ENCODE measurements around the gene PDZRN4. TPM values are rescaled to one million over a fixed set of nuclear protein-coding genes. Genes with fewer than 3 reads are reported as not detected.
"Not testable (repeated sequence)": the region's sequence is repeated elsewhere in the genome, so short reads cannot be mapped to it uniquely, and the experiment has no call there.

The PDZRN4 gene
- total RNA-seq, 1 donor from 2014 or later, result 0.75 TPM

DNA sequence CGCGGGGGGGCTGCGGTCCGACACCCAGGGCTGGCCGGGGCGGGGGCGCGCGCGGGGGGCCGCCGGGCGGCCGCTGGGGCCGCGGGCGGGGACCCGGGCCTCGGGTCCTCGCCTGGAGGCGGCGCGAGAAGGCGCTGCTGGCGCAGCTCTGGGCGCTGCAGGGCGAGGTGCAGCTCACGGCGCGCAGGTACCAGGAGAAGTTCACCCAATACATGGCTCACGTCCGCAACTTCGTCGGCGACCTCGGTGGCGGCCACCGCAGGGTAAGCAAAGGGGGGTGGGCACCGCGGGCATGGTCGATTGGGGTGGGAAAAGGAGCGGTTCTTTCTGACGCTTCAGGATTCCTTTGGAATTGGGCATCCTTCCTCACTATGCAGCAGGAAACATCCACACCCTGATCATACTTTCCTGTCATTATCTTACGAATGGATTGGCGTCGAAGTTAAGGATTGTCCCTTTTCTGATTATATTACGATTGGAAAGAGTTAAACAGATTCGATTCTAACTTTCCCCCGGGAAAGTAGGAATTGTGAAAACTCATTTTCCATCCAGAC, 798 bp downstream of the PDZRN4 start:
- no peaks in the 10 kb centered on the region for H3K36me3 ChIP-seq
- TF ChIP-seq, protein P1, sequence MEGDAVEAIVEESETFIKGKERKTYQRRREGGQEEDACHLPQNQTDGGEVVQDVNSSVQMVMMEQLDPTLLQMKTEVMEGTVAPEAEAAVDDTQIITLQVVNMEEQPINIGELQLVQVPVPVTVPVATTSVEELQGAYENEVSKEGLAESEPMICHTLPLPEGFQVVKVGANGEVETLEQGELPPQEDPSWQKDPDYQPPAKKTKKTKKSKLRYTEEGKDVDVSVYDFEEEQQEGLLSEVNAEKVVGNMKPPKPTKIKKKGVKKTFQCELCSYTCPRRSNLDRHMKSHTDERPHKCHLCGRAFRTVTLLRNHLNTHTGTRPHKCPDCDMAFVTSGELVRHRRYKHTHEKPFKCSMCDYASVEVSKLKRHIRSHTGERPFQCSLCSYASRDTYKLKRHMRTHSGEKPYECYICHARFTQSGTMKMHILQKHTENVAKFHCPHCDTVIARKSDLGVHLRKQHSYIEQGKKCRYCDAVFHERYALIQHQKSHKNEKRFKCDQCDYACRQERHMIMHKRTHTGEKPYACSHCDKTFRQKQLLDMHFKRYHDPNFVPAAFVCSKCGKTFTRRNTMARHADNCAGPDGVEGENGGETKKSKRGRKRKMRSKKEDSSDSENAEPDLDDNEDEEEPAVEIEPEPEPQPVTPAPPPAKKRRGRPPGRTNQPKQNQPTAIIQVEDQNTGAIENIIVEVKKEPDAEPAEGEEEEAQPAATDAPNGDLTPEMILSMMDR (IDR thresholded peaks at IDR 0.05), result no peak
- peaks cover 10% of the 10 kb centered on the region for H3K4me1 ChIP-seq
- no peaks in the 10 kb centered on the region for H3K9me3 ChIP-seq
- peak overlapping the region; percentile 29 for H3K4me3 ChIP-seq
- DNase-seq, result no peak
- H3K27me3 ChIP-seq, result peaks cover 48% of the 10 kb centered on the region
- no peak for ATAC-seq
- intact Hi-C loops (cut with DNase I), result no loop called here
- no peak overlapping the region for H3K27ac ChIP-seq

DNA sequence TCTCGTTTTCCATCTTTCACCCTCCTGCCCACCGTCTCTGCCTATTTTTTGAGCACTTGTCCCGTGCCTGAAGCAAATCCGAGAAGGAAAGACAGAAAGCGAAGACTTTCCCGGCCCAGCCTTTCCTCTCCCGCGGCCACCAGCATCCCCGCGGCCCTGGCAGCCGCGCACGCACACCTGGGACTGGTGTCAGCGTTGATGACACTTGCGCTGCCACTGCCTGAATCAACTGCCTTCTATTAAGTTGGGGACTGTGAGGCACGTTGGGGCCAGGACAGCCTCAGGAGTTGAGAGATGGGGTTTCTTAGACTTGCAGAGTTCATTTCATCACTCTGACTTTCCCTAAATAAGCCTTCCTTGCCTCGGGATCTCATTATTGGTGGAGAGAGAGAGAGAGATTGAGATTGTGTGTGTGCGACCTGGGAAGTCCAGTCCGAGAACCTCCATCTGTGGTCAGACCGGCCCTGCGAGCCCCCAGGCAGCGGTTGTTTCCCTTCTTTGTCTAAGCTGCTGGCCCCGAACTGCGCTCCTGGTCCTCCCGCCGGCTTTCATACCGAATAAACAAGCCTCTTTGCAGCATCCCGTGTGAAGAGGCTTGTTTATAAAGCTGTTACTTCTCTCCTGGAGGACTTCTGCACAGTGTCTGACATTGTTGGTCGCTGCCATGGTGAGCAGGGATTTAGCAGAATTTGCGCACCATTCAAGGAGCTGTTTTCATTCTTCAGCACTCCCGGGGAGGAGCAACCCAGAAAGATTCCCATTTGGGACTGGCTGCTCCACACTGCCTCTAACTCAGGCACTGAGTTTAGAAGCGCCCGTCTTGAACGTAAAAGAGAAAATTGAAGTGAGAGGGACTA, 1.5 kb downstream of the PDZRN4 start:
- no peak for DNase-seq
- Histone ChIP-seq H3K27ac (no peak overlapping the region), H3K4me1 (peaks cover 10% of the 10 kb centered on the region), H3K36me3 (no peaks in the 10 kb centered on the region), H3K9me3 (no peaks in the 10 kb centered on the region), H3K4me3 (peak overlapping the region; percentile 29), H3K27me3 (peaks cover 48% of the 10 kb centered on the region)
- no peak for ATAC-seq
- intact Hi-C loops (cut with DNase I), result no loop called here
- TF ChIP-seq, protein P1 (IDR thresholded peaks at IDR 0.05), result no peak

DNA sequence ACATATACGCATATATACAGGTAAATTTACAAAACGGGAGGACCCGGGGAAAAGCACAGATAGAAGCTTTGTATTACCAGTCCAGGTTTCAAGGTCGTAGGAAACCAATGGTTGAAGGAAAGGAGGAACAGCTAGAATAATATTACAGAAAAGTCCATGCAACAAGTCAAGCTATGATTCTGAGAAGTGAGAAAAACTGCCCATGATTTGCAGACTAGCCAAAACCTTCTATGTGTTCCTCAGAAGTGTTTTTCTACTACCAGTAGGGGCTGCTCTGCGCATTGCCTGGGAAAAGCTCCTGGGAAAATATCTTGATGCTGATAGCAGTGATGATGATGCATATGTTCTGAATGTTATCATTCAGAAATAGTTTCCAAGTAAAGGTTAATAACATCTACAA, 2.2 kb downstream of the PDZRN4 start:
- TF ChIP-seq, protein P1 (IDR thresholded peaks at IDR 0.05), result peak; percentile 26
- H3K27ac ChIP-seq, result no peak overlapping the region
- no peaks in the 10 kb centered on the region for H3K9me3 ChIP-seq
- ATAC-seq (no peak), DNase-seq (no peak)
- peaks cover 48% of the 10 kb centered on the region for H3K27me3 ChIP-seq
- no peaks in the 10 kb centered on the region for H3K36me3 ChIP-seq
- intact Hi-C loops (cut with DNase I), result no loop called here
- no peak overlapping the region for H3K4me3 ChIP-seq
- H3K4me1 ChIP-seq, result peaks cover 10% of the 10 kb centered on the region

DNA sequence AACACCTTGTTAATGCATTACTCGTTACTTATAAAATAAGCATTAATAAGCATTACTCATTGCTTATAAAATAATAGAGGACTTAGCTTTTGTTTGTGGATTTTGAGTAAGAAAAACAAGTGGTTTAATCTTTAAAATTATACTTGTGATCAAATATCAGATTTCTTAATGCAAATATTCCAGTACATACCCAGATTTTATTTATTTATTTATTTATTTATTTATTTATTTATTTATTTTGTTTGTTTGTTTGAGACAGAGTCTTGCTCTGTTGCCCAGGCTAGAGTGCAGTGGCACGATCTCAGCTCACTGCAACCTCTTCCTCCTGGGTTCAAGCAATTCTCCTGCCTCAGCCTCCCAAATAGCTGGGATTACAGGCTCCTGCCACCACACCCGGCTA, 3.4 kb downstream of the PDZRN4 start:
- H3K36me3 ChIP-seq; H3K27ac ChIP-seq; H3K4me1 ChIP-seq; H3K9me3 ChIP-seq; intact Hi-C loops (cut with DNase I); DNase-seq; ATAC-seq; H3K4me3 ChIP-seq: not testable (repeated sequence)
- peaks cover 44% of the 10 kb centered on the region for H3K27me3 ChIP-seq

DNA sequence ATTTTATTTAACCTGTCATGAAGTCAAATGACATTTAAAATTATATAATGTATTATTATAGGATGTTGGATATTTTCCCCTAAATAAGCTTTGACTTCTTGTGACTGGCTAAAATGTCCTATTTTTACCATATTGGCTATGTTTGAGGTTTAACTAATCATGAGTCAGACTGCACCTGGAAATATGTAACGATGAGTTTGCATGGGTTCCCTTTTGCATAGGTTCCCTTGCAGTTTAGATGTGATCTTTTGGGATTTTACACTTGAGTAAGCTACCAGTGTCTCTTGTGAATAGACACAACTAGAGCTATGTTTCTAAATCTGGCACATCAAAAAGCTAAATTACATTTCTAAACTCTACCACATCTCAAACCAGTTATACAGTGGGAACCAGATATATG, 5.2 kb downstream of the PDZRN4 start:
- Histone ChIP-seq H3K4me3 (no peak overlapping the region), H3K4me1 (peaks cover 7% of the 10 kb centered on the region), H3K27ac (no peak overlapping the region), H3K27me3 (peaks cover 26% of the 10 kb centered on the region), H3K9me3 (no peaks in the 10 kb centered on the region), H3K36me3 (no peaks in the 10 kb centered on the region)
- DNase-seq (no peak), ATAC-seq (no peak)
- TF ChIP-seq, protein P1 (IDR thresholded peaks at IDR 0.05), result no peak
- intact Hi-C loops (cut with DNase I), result no loop called here

DNA sequence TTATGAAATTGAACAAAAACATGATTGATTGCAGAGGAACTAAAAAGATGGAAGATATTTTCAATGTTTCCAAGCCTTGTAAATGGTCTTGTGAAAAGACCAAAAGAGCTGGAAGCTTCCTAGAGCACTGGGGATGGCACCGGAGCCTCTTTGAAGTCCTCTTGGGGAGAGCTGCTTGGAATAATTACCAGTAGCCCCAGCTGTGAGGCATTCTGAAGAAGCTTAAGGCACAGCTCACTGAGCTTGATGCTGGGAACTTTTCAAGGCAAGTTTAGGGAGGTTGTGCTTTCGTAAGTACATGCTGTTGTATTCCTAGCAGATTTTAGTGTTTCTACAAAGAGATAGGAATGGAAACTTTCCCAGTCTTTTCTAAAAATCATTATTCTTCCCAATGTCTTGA, 13.9 kb downstream of the PDZRN4 start:
- no peak for ATAC-seq
- Histone ChIP-seq H3K4me3 (no peak overlapping the region), H3K27me3 (no peaks in the 10 kb centered on the region), H3K9me3 (no peaks in the 10 kb centered on the region), H3K4me1 (no peaks in the 10 kb centered on the region), H3K27ac (no peak overlapping the region), H3K36me3 (no peaks in the 10 kb centered on the region)
- TF ChIP-seq, protein P1 (IDR thresholded peaks at IDR 0.05), result no peak
- intact Hi-C loops (cut with DNase I), result no loop called here
- DNase-seq, result no peak
